Thyroid gland (tissue), 4 donors: ENCODE measurements around the gene HLA-DRB1. TPM values are rescaled to one million over a fixed set of nuclear protein-coding genes. Genes with fewer than 3 reads are reported as not detected.

Experiments
- DNase-seq, 2 donors: peaks; one replicate each; pipeline ENCODE4 v3.0.0-alpha.2; 2019
- H3K27ac ChIP-seq, 3 donors: fragments of 200-600 bp; sonication (generic); 1 replicate in 2 of 3; 2 replicates in 1 of 3; pipeline ENCODE4 v1.5.1; 2016 to 2019; ENCODE audit warnings: mild to moderate bottlenecking in 1 of 3, moderate library complexity in 1 of 3
- H3K27me3 ChIP-seq: fragments of 200-600 bp; sonication (generic); one replicate; pipeline ENCODE4 v1.5.1; 2019
- H3K36me3 ChIP-seq, 2 donors: fragments of 200-600 bp; sonication (generic); one replicate each; pipeline ENCODE4 v1.5.1; 2016 to 2019
- H3K4me1 ChIP-seq, 2 donors: fragments of 200-600 bp; sonication (generic); one replicate each; pipeline ENCODE4 v1.5.1; 2017 to 2019
- H3K4me3 ChIP-seq, 3 donors: fragments of 200-600 bp; sonication (generic); replicated peaks in 1 of 3; 1 replicate in 2 of 3; 2 replicates in 1 of 3; pipeline ENCODE4 v1.5.1; 2016; ENCODE audit warnings: mild to moderate bottlenecking in 1 of 3
- H3K9me3 ChIP-seq: fragments of 200-600 bp; sonication (generic); one replicate; pipeline ENCODE4 v1.5.1; 2017
- CTCF ChIP-seq, 6 experiments: fragments of 200-600 bp in 3 of 6; fragments of 450-650 bp in 3 of 6; sonication (generic) in 3 of 6; IDR thresholded peaks; one replicate each; pipeline ENCODE4 v1.5.1; 2016 to 2019; ENCODE audit warnings: antibody characterized with exemption in 6 of 6, mild to moderate bottlenecking in 2 of 6, inconsistent platforms in 1 of 6, moderate library complexity in 1 of 6
- POLR2A ChIP-seq, 2 donors: fragments of 450-650 bp; IDR thresholded peaks; one replicate each; pipeline ENCODE4 v1.6.1; 2017; ENCODE audit warnings: antibody characterized with exemption in 2 of 2, mild to moderate bottlenecking in 2 of 2, moderate library complexity in 1 of 2
- WGBS, 2 donors: methylation state at CpG; one replicate each; pipeline ENCODE4 v1.1.5; 2017; 5-methylcytosine and 5-hydroxymethylcytosine counted together
- intact Hi-C: fragments of 100-400 bp; cut with DNase I; formaldehyde crosslinking; loops from one replicate; pipeline ENCODE4 v1.15.1; 2023
- total RNA-seq, 4 donors: library from RNA; depleted of rRNA; stranded (reverse); fragments of >200 nt; gene quantifications; one replicate each; pipeline ENCODE4 v1.2.3, GENCODE V29; 2016

Gene HLA-DRB1
- total RNA-seq, 4 donors from 2014 or later, result 17.1 to 28.1 (median 22.8) TPM

GRCh38 chr6:32559747-32560146 is 29.9 kb downstream of the HLA-DRB1 start:
- DNase-seq, result no peak

GRCh38 chr6:32558426-32559057 is 31.1 kb downstream of the HLA-DRB1 start:
- Histone ChIP-seq H3K27me3 (no peaks in the 10 kb centered on the region), H3K27ac (no peak overlapping the region), H3K36me3 (no peaks in the 10 kb centered on the region), H3K9me3 (no peaks in the 10 kb centered on the region), H3K4me3 (no peak overlapping the region), H3K4me1 (no peaks in the 10 kb centered on the region)
- 11 to 30% methylated on average over 9 to 11 of the region's 13 CpGs for WGBS, 2 donors
- intact Hi-C loops, result no loop called here
- TF ChIP-seq POLR2A (IDR thresholded peaks at IDR 0.05), result no peak
- no peak for TF ChIP-seq CTCF (IDR thresholded peaks at IDR 0.05)
- no peak for DNase-seq

More at GRCh38 chr6:32559747-32560146, 29.9 kb downstream of the HLA-DRB1 start:
- intact Hi-C loops, result no loop called here
- TF ChIP-seq CTCF (IDR thresholded peaks at IDR 0.05), result no peak
- no peak for TF ChIP-seq POLR2A (IDR thresholded peaks at IDR 0.05)
- Histone ChIP-seq H3K4me3 (no peak overlapping the region), H3K4me1 (no peaks in the 10 kb centered on the region), H3K9me3 (no peaks in the 10 kb centered on the region), H3K36me3 (no peaks in the 10 kb centered on the region), H3K27me3 (no peaks in the 10 kb centered on the region), H3K27ac (no peak overlapping the region)
- WGBS, 2 donors, result no CpG with 5 or more reads among the region's 7 CpGs

GRCh38 chr6:32554116-32554965 is 35.3 kb downstream of the HLA-DRB1 start:
- Histone ChIP-seq H3K27ac (no peak overlapping the region), H3K4me1 (no peaks in the 10 kb centered on the region), H3K4me3 (no peak overlapping the region), H3K36me3 (no peaks in the 10 kb centered on the region), H3K9me3 (no peaks in the 10 kb centered on the region), H3K27me3 (no peaks in the 10 kb centered on the region)
- no peak for DNase-seq
- no peak for TF ChIP-seq POLR2A (IDR thresholded peaks at IDR 0.05)
- TF ChIP-seq CTCF (IDR thresholded peaks at IDR 0.05), result no peak
- WGBS, 2 donors, result 40 to 61% methylated on average over 1 to 4 of the region's 9 CpGs
- intact Hi-C loops, result no loop called here

GRCh38 chr6:32553037-32553742 is 36.5 kb downstream of the HLA-DRB1 start:
- no peak for DNase-seq
- Histone ChIP-seq H3K36me3 (no peaks in the 10 kb centered on the region), H3K4me1 (no peaks in the 10 kb centered on the region), H3K9me3 (no peaks in the 10 kb centered on the region), H3K27ac (no peak overlapping the region), H3K4me3 (no peak overlapping the region), H3K27me3 (no peaks in the 10 kb centered on the region)
- 17 to 30% methylated on average over 4 to 5 of the region's 5 CpGs for WGBS, 2 donors
- TF ChIP-seq POLR2A (IDR thresholded peaks at IDR 0.05) (no peak), CTCF (IDR thresholded peaks at IDR 0.05) (no peak)
- intact Hi-C loops, result no loop called here
